ENCODE data around the gene PRDM15. TPM values are rescaled to one million over a fixed set of nuclear protein-coding genes. Genes with fewer than 3 reads are reported as not detected.

The PRDM15 gene
- total RNA-seq, 6 donors from 2014 or later, result 5.3 to 31.4 (median 7.4) TPM

- H3K9me3 ChIP-seq, result no peaks in the 10 kb centered on the region
- H3K36me3 ChIP-seq, result peaks cover 0 to 12% (median 4%) of the 10 kb centered on the region in 4 donors
- 93 to 98% methylated on average over 10 of the region's 10 CpGs for WGBS, 2 donors
- DNase-seq (no peak), ATAC-seq (ENCODE audit: low FRiP score in 2 of 2) (no peak)
- no peaks in the 10 kb centered on the region for H3K27me3 ChIP-seq
- H3K4me3 ChIP-seq, result no peak overlapping the region
- H3K27ac ChIP-seq, result no peak overlapping the region
- peaks cover 6 to 19% (median 11%) of the 10 kb centered on the region in 4 donors for H3K4me1 ChIP-seq
- no peak for TF ChIP-seq CTCF (IDR thresholded peaks at IDR 0.05)
- no peak for TF ChIP-seq POLR2A (IDR thresholded peaks at IDR 0.05)
- TF ChIP-seq EP300 (IDR thresholded peaks at IDR 0.05), result no peak
- TF ChIP-seq POLR2AphosphoS5 (IDR thresholded peaks at IDR 0.05), result no peak
Observed at GRCh38 chr21:41749286-41749685, 129.9 kb downstream of the PRDM15 start.

Small RNA genes lying within 50 kb of the gene (small RNA-seq; reads per million reads assigned to genes)
- gene RF00334, result 0 reads per million in 4 donors

Other genes with a start within 250 kb of the PRDM15 start
- gene RIPK4, start 112.3 kb downstream of the PRDM15 start, total RNA-seq, result 10 to 100 TPM in 5 of 6 donors, 1 to 10 TPM in 1; 6.3 to 18.6 (median 14.9) TPM
- 10 to 100 TPM in 5 of 6 donors, 1 to 10 TPM in 1; 9.6 to 34.6 (median 22.0) TPM for gene C2CD2, start 74.7 kb upstream of the PRDM15 start, total RNA-seq
- 10 to 100 TPM; 12.4 to 28.3 (median 16.7) TPM for gene ZBTB21, start 131.0 kb upstream of the PRDM15 start, total RNA-seq
- gene UMODL1, start 192.0 kb upstream of the PRDM15 start, total RNA-seq, result 1 to 10 TPM in 2 of 6 donors, under 1 TPM in 3, not detected in 1; 0.07 to 6.3 (median 0.59) TPM